ENCODE results near the gene CAMK2A. TPM values are rescaled to one million over a fixed set of nuclear protein-coding genes. Genes with fewer than 3 reads are reported as not detected.

CAMK2A gene
- total and polyA plus RNA-seq, 2 experiments from 2014 or later = 0.18 TPM; not detected in 1

DNA sequence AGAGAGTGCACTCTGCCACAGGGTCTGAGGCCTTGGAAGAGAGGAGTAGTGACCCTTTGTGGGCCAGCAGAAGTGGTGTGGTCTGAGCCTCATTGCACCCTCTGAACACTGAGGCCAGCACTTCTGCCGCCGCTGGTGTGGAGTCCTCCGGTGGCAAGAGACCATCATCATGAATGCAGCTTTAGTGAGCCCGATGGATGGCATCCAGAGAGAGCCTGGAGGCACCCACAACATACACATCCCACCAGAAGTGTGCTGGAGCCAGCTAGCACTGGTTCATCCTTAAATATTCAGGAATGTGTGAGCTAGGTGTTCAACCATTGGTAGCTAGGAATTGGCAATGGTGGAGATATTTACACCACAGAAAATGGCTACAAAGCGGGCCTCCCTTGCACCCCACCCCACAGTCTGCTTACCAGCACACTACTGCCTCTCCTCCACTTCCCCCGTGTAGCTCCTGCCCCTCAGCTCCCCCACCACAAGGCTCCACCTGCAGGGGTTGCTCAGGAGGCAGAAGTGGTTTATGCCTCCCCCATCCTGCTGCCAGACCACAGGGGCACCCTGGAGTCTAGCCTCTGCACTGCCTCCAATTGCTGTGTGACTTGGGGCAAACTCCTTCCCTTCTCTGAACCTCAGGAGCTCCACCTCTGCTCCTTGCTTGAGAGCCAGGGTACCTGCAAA, 83.3 kb downstream of the CAMK2A start:
- H3K27me3 ChIP-seq (ENCODE audit: insufficient read depth) = no peaks in the 10 kb centered on the region

DNA sequence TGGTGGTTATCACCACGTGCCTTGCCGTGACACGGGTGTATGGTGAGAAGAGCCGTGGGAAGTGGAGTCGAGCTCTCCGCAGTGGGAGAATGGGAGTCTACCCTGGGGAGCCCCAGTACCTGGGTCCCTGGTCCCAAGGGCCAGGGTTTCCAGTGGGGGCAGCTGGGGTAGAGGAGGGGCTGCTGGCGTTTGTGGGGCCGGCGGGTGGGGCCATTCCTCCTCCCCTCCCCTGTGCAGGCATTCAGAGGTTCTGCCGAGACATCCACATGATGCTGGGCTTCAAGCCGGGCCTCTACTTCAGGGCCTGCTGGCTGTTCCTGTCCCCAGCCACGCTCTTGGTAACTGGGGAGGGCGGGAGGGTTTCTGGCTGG, 85.0 kb downstream of the CAMK2A start:
- DNase-seq (ENCODE audit: low spot score) (no peak), ATAC-seq (no peak)
- H3K27ac ChIP-seq (ENCODE audit: low read depth) = no peak overlapping the region
- no peak overlapping the region for H2AFZ ChIP-seq
- no peaks in the 10 kb centered on the region for H3K9me2 ChIP-seq (ENCODE audit: insufficient read depth)
- H3K4me1 Mint-ChIP-seq = peaks cover 23% of the 10 kb centered on the region
- H4K20me1 ChIP-seq (replicated peaks; ENCODE audit: insufficient read depth) = no peaks in the 10 kb centered on the region
- no peaks in the 10 kb centered on the region; the same call in 2 of the 3 replicates for H3K9me3 Mint-ChIP-seq
- no peaks in the 10 kb centered on the region for H3F3A ChIP-seq (replicated peaks; ENCODE audit: low read depth)
- no peaks in the 10 kb centered on the region for H3K27me3 ChIP-seq (ENCODE audit: insufficient read depth)
- no peaks in the 10 kb centered on the region; the same call in 2 of the 3 replicates for H3K36me3 Mint-ChIP-seq (ENCODE audit: low read depth)
- no peaks in the 10 kb centered on the region for H3K36me3 ChIP-seq (ENCODE audit: insufficient read depth)
- peak overlapping the region; percentile 51; the same call in 1 of the 2 replicates for H3K27ac Mint-ChIP-seq
- no peak overlapping the region for H3K4me3 ChIP-seq
- no peak overlapping the region for H3K4me2 ChIP-seq
- no peaks in the 10 kb centered on the region for H3K79me2 ChIP-seq (replicated peaks; ENCODE audit: insufficient read depth)
- no peak overlapping the region for H3K4me3 Mint-ChIP-seq
- H3K27me3 Mint-ChIP-seq (ENCODE audit: insufficient read depth, low read depth, poor library complexity) = peaks cover 6% of the 10 kb centered on the region
- H3K4me1 ChIP-seq (ENCODE audit: insufficient read depth) = no peaks in the 10 kb centered on the region; the same call in 1 of the 2 replicates
- TF ChIP-seq POLR2AphosphoS5 (IDR thresholded peaks at IDR 0.05; ENCODE audit: low read depth) (no peak), ZNF331 (CRISPR knock-in tag; IDR thresholded peaks at IDR 0.05; ENCODE audit: low read depth) (no peak)
- TF ChIP-seq, protein P1, sequence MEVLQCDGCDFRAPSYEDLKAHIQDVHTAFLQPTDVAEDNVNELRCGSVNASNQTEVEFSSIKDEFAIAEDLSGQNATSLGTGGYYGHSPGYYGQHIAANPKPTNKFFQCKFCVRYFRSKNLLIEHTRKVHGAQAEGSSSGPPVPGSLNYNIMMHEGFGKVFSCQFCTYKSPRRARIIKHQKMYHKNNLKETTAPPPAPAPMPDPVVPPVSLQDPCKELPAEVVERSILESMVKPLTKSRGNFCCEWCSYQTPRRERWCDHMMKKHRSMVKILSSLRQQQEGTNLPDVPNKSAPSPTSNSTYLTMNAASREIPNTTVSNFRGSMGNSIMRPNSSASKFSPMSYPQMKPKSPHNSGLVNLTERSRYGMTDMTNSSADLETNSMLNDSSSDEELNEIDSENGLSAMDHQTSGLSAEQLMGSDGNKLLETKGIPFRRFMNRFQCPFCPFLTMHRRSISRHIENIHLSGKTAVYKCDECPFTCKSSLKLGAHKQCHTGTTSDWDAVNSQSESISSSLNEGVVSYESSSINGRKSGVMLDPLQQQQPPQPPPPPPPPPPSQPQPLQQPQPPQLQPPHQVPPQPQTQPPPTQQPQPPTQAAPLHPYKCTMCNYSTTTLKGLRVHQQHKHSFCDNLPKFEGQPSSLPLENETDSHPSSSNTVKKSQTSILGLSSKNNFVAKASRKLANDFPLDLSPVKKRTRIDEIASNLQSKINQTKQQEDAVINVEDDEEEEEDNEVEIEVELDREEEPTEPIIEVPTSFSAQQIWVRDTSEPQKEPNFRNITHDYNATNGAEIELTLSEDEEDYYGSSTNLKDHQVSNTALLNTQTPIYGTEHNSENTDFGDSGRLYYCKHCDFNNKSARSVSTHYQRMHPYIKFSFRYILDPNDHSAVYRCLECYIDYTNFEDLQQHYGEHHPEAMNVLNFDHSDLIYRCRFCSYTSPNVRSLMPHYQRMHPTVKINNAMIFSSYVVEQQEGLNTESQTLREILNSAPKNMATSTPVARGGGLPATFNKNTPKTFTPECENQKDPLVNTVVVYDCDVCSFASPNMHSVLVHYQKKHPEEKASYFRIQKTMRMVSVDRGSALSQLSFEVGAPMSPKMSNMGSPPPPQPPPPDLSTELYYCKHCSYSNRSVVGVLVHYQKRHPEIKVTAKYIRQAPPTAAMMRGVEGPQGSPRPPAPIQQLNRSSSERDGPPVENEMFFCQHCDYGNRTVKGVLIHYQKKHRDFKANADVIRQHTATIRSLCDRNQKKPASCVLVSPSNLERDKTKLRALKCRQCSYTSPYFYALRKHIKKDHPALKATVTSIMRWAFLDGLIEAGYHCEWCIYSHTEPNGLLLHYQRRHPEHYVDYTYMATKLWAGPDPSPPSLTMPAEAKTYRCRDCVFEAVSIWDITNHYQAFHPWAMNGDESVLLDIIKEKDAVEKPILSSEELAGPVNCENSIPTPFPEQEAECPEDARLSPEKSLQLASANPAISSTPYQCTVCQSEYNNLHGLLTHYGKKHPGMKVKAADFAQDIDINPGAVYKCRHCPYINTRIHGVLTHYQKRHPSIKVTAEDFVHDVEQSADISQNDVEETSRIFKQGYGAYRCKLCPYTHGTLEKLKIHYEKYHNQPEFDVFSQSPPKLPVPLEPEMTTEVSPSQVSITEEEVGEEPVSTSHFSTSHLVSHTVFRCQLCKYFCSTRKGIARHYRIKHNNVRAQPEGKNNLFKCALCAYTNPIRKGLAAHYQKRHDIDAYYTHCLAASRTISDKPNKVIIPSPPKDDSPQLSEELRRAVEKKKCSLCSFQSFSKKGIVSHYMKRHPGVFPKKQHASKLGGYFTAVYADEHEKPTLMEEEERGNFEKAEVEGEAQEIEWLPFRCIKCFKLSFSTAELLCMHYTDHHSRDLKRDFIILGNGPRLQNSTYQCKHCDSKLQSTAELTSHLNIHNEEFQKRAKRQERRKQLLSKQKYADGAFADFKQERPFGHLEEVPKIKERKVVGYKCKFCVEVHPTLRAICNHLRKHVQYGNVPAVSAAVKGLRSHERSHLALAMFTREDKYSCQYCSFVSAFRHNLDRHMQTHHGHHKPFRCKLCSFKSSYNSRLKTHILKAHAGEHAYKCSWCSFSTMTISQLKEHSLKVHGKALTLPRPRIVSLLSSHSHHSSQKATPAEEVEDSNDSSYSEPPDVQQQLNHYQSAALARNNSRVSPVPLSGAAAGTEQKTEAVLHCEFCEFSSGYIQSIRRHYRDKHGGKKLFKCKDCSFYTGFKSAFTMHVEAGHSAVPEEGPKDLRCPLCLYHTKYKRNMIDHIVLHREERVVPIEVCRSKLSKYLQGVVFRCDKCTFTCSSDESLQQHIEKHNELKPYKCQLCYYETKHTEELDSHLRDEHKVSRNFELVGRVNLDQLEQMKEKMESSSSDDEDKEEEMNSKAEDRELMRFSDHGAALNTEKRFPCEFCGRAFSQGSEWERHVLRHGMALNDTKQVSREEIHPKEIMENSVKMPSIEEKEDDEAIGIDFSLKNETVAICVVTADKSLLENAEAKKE (CRISPR knock-in tag; IDR thresholded peaks at IDR 0.05) = no peak

More for the DNA sequence above, 83.3 kb downstream of the CAMK2A start:
- H3K27ac ChIP-seq (ENCODE audit: low read depth) = no peak overlapping the region
- Mint-ChIP-seq H3K27me3 (ENCODE audit: insufficient read depth, low read depth, poor library complexity) (peaks cover 8% of the 10 kb centered on the region), H3K27ac (no peak overlapping the region), H3K4me1 (peaks cover 40% of the 10 kb centered on the region), H3K4me3 (no peak overlapping the region), H3K9me3 (no peaks in the 10 kb centered on the region; the same call in 2 of the 3 replicates), H3K36me3 (ENCODE audit: low read depth) (no peaks in the 10 kb centered on the region; the same call in 2 of the 3 replicates)
- no peak overlapping the region for H2AFZ ChIP-seq
- no peaks in the 10 kb centered on the region for H3K36me3 ChIP-seq (ENCODE audit: insufficient read depth)
- H3K4me3 ChIP-seq = no peak overlapping the region
- TF ChIP-seq, protein P2, sequence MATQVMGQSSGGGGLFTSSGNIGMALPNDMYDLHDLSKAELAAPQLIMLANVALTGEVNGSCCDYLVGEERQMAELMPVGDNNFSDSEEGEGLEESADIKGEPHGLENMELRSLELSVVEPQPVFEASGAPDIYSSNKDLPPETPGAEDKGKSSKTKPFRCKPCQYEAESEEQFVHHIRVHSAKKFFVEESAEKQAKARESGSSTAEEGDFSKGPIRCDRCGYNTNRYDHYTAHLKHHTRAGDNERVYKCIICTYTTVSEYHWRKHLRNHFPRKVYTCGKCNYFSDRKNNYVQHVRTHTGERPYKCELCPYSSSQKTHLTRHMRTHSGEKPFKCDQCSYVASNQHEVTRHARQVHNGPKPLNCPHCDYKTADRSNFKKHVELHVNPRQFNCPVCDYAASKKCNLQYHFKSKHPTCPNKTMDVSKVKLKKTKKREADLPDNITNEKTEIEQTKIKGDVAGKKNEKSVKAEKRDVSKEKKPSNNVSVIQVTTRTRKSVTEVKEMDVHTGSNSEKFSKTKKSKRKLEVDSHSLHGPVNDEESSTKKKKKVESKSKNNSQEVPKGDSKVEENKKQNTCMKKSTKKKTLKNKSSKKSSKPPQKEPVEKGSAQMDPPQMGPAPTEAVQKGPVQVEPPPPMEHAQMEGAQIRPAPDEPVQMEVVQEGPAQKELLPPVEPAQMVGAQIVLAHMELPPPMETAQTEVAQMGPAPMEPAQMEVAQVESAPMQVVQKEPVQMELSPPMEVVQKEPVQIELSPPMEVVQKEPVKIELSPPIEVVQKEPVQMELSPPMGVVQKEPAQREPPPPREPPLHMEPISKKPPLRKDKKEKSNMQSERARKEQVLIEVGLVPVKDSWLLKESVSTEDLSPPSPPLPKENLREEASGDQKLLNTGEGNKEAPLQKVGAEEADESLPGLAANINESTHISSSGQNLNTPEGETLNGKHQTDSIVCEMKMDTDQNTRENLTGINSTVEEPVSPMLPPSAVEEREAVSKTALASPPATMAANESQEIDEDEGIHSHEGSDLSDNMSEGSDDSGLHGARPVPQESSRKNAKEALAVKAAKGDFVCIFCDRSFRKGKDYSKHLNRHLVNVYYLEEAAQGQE (IDR thresholded peaks at IDR 0.05; ENCODE audit: unreplicated experiment) = no peak
- TF ChIP-seq NANOG (IDR thresholded peaks at IDR 0.05; ENCODE audit: borderline replicate concordance) (no peak), CREB1 (CRISPR knock-in tag; IDR thresholded peaks at IDR 0.05; ENCODE audit: low read depth) (no peak)
- TF ChIP-seq, protein P3, sequence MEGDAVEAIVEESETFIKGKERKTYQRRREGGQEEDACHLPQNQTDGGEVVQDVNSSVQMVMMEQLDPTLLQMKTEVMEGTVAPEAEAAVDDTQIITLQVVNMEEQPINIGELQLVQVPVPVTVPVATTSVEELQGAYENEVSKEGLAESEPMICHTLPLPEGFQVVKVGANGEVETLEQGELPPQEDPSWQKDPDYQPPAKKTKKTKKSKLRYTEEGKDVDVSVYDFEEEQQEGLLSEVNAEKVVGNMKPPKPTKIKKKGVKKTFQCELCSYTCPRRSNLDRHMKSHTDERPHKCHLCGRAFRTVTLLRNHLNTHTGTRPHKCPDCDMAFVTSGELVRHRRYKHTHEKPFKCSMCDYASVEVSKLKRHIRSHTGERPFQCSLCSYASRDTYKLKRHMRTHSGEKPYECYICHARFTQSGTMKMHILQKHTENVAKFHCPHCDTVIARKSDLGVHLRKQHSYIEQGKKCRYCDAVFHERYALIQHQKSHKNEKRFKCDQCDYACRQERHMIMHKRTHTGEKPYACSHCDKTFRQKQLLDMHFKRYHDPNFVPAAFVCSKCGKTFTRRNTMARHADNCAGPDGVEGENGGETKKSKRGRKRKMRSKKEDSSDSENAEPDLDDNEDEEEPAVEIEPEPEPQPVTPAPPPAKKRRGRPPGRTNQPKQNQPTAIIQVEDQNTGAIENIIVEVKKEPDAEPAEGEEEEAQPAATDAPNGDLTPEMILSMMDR (conservative IDR thresholded peaks at IDR 0.05; ENCODE audit: low read depth in 2 of 2) = no peak
- H3K4me2 ChIP-seq = no peak overlapping the region
- H3K9me2 ChIP-seq (ENCODE audit: insufficient read depth) = no peaks in the 10 kb centered on the region
- H4K20me1 ChIP-seq (replicated peaks; ENCODE audit: insufficient read depth) = no peaks in the 10 kb centered on the region
- ATAC-seq (no peak; the same call in 2 of the 3 replicates), DNase-seq (ENCODE audit: low spot score) (no peak)
- no peaks in the 10 kb centered on the region; the same call in 1 of the 2 replicates for H3K4me1 ChIP-seq (ENCODE audit: insufficient read depth)
- H3K79me2 ChIP-seq (replicated peaks; ENCODE audit: insufficient read depth) = no peaks in the 10 kb centered on the region
- no peaks in the 10 kb centered on the region for H3F3A ChIP-seq (replicated peaks; ENCODE audit: low read depth)
